Measurements from ENCODE around the gene CDH8.

DNA sequence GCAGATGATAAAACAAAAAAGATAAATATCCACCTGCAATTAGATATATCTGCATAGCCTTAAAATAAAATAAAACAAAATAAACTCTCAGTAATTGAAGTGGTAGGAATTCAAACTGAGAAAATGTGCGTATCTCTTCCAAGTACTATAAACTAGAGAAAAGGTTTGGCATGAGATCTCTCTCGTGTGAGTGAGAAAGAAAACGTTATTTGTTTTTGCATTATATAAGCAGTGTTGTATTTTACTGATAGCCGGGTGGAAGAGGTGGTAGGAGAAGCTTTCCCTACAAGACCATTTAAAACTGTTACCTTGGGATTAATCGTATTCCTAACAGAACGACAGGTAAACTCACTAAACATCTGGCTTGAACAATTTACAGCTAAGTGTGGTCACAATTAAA lies 15.6 kb downstream of the CDH8 start:
- TF ChIP-seq, protein P1, sequence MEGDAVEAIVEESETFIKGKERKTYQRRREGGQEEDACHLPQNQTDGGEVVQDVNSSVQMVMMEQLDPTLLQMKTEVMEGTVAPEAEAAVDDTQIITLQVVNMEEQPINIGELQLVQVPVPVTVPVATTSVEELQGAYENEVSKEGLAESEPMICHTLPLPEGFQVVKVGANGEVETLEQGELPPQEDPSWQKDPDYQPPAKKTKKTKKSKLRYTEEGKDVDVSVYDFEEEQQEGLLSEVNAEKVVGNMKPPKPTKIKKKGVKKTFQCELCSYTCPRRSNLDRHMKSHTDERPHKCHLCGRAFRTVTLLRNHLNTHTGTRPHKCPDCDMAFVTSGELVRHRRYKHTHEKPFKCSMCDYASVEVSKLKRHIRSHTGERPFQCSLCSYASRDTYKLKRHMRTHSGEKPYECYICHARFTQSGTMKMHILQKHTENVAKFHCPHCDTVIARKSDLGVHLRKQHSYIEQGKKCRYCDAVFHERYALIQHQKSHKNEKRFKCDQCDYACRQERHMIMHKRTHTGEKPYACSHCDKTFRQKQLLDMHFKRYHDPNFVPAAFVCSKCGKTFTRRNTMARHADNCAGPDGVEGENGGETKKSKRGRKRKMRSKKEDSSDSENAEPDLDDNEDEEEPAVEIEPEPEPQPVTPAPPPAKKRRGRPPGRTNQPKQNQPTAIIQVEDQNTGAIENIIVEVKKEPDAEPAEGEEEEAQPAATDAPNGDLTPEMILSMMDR (IDR thresholded peaks at IDR 0.05) = no peak
- TF ChIP-seq POLR2AphosphoS2 (conservative IDR thresholded peaks at IDR 0.05; ENCODE audit: low read length) (no peak), BHLHE40 (IDR thresholded peaks at IDR 0.05; ENCODE audit: low read depth, low read length) (no peak), RAD21 (conservative IDR thresholded peaks at IDR 0.05 in 1 of 2, IDR thresholded peaks at IDR 0.05 in 1 of 2) (no peak), NFE2L2 (conservative IDR thresholded peaks at IDR 0.05; ENCODE audit: low read length) (no peak), SMC3 (IDR thresholded peaks at IDR 0.05) (no peak), CEBPB (IDR thresholded peaks at IDR 0.05) (no peak), CHD2 (IDR thresholded peaks at IDR 0.05; ENCODE audit: low read length, partially characterized antibody) (no peak), MAZ (IDR thresholded peaks at IDR 0.05; ENCODE audit: borderline replicate concordance, low read depth, low read length) (no peak), TFCP2L1 (CRISPR knock-in tag; IDR thresholded peaks at IDR 0.05) (no peak)
- TF ChIP-seq, protein P2, sequence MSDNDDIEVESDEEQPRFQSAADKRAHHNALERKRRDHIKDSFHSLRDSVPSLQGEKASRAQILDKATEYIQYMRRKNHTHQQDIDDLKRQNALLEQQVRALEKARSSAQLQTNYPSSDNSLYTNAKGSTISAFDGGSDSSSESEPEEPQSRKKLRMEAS (IDR thresholded peaks at IDR 0.05) = no peak
- TF ChIP-seq, protein P3, sequence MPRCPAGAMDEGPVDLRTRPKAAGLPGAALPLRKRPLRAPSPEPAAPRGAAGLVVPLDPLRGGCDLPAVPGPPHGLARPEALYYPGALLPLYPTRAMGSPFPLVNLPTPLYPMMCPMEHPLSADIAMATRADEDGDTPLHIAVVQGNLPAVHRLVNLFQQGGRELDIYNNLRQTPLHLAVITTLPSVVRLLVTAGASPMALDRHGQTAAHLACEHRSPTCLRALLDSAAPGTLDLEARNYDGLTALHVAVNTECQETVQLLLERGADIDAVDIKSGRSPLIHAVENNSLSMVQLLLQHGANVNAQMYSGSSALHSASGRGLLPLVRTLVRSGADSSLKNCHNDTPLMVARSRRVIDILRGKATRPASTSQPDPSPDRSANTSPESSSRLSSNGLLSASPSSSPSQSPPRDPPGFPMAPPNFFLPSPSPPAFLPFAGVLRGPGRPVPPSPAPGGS (IDR thresholded peaks at IDR 0.05) = no peak
